COLO668 (cell line): ENCODE data around the gene IQCF2.
"Not testable (repeated sequence)": the region's sequence is repeated elsewhere in the genome, so short reads cannot be mapped to it uniquely, and the experiment has no call there.

Experiments
- DNase-seq: peaks from one replicate; lab custom pipeline; 2025; ENCODE audit not compliant: unreplicated experiment; lab: John Stamatoyannopoulos, UW

IQCF2 gene

GRCh38 chr3:51876186-51876585 is 14.8 kb downstream of the IQCF2 start:
- no peak for DNase-seq

- no peak for DNase-seq
Observed at GRCh38 chr3:51879937-51880336, 18.5 kb downstream of the IQCF2 start.

- DNase-seq = no peak
Observed at GRCh38 chr3:51886447-51886846, 25.0 kb downstream of the IQCF2 start.

- no peak for DNase-seq
Observed at GRCh38 chr3:51887620-51888019, 26.2 kb downstream of the IQCF2 start.

- no peak for DNase-seq
Observed at GRCh38 chr3:51888463-51889105, 27.2 kb downstream of the IQCF2 start.

GRCh38 chr3:51891242-51892039 is 30.0 kb downstream of the IQCF2 start:
- no peak for DNase-seq

- no peak for DNase-seq
Observed at GRCh38 chr3:51894391-51894790, 33.0 kb downstream of the IQCF2 start.

- no peak for DNase-seq
Observed at GRCh38 chr3:51894939-51895338, 33.5 kb downstream of the IQCF2 start.

- DNase-seq = no peak
Observed at GRCh38 chr3:51896607-51897305, 35.3 kb downstream of the IQCF2 start.

- DNase-seq = no peak
Observed at GRCh38 chr3:51897391-51897790, 36.0 kb downstream of the IQCF2 start.

- DNase-seq = not testable (repeated sequence)
Observed at GRCh38 chr3:51900043-51900442, 38.6 kb downstream of the IQCF2 start.

GRCh38 chr3:51902361-51902760 is 40.9 kb downstream of the IQCF2 start:
- not testable (repeated sequence) for DNase-seq

- no peak for DNase-seq
Observed at GRCh38 chr3:51904034-51904823, 42.8 kb downstream of the IQCF2 start.

GRCh38 chr3:51908026-51908425 is 46.6 kb downstream of the IQCF2 start:
- no peak for DNase-seq
